Measurements from ENCODE around the gene EPB41L2.

DNA sequence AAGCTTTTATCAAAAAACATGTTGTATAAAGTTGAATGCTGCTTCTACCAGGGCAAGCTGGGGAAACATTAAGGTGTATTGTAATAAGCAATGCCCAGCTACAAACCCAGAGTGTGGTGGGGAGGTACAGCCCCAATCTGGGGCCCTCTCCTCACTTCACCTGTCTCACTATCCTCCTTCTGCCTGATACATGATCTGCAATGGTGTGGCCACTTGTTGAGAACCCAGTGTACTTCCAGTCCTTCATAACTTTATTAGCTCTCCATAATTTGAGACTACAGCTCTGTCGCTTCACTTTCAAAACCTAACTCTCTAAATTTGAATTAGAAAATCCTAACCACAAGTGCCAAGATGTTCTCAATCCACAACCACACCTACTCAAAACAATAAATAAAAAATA, 84.9 kb downstream of the EPB41L2 start:
- TF ChIP-seq POLR2AphosphoS5 (IDR thresholded peaks at IDR 0.05; ENCODE audit: low read depth, low read length) (no peak), CTCF (IDR thresholded peaks at IDR 0.05) (no peak), SIN3A (IDR thresholded peaks at IDR 0.05; ENCODE audit: borderline replicate concordance, insufficient read depth, low read depth, low read length) (no peak), TCF7L2 (IDR thresholded peaks at IDR 0.05; ENCODE audit: low read depth, low read length) (no peak)
- TF ChIP-seq, protein P1, sequence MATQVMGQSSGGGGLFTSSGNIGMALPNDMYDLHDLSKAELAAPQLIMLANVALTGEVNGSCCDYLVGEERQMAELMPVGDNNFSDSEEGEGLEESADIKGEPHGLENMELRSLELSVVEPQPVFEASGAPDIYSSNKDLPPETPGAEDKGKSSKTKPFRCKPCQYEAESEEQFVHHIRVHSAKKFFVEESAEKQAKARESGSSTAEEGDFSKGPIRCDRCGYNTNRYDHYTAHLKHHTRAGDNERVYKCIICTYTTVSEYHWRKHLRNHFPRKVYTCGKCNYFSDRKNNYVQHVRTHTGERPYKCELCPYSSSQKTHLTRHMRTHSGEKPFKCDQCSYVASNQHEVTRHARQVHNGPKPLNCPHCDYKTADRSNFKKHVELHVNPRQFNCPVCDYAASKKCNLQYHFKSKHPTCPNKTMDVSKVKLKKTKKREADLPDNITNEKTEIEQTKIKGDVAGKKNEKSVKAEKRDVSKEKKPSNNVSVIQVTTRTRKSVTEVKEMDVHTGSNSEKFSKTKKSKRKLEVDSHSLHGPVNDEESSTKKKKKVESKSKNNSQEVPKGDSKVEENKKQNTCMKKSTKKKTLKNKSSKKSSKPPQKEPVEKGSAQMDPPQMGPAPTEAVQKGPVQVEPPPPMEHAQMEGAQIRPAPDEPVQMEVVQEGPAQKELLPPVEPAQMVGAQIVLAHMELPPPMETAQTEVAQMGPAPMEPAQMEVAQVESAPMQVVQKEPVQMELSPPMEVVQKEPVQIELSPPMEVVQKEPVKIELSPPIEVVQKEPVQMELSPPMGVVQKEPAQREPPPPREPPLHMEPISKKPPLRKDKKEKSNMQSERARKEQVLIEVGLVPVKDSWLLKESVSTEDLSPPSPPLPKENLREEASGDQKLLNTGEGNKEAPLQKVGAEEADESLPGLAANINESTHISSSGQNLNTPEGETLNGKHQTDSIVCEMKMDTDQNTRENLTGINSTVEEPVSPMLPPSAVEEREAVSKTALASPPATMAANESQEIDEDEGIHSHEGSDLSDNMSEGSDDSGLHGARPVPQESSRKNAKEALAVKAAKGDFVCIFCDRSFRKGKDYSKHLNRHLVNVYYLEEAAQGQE (IDR thresholded peaks at IDR 0.05; ENCODE audit: insufficient read depth in 1 of 2, low read depth in 2 of 2, low read length in 1 of 2): no peak
